Coronary artery (tissue), 2 donors: ENCODE measurements around the gene PWWP2B.
A peak's percentile ranks its signal among the peaks of the same experiment; 100 is the strongest.

ENCODE experiments used
- DNase-seq: peaks from one replicate; pipeline ENCODE4 v3.0.0-alpha.2; 2017; ENCODE audit warnings: low spot score
- H3K27ac ChIP-seq, 2 donors: fragments of 200-600 bp; sonication (generic); one replicate each; pipeline ENCODE4 v1.5.1; 2016 to 2019
- H3K4me3 ChIP-seq: fragments of 200-600 bp; sonication (generic); 2 replicates; pipeline ENCODE4 v1.5.1; 2016; ENCODE audit warnings: mild to moderate bottlenecking, moderate library complexity
- CTCF ChIP-seq: fragments of 200-600 bp; sonication (generic); IDR thresholded peaks from one replicate; pipeline ENCODE4 v1.5.1; 2019; ENCODE audit warnings: antibody characterized with exemption

Gene PWWP2B

GRCh38 chr10:132417957-132418441 is 21.0 kb downstream of the PWWP2B start:
- no peak for TF ChIP-seq CTCF
- no peak for DNase-seq
- Histone ChIP-seq H3K27ac (peak overlapping the region; percentile 36 to 88), H3K4me3 (no peak overlapping the region)

DNA sequence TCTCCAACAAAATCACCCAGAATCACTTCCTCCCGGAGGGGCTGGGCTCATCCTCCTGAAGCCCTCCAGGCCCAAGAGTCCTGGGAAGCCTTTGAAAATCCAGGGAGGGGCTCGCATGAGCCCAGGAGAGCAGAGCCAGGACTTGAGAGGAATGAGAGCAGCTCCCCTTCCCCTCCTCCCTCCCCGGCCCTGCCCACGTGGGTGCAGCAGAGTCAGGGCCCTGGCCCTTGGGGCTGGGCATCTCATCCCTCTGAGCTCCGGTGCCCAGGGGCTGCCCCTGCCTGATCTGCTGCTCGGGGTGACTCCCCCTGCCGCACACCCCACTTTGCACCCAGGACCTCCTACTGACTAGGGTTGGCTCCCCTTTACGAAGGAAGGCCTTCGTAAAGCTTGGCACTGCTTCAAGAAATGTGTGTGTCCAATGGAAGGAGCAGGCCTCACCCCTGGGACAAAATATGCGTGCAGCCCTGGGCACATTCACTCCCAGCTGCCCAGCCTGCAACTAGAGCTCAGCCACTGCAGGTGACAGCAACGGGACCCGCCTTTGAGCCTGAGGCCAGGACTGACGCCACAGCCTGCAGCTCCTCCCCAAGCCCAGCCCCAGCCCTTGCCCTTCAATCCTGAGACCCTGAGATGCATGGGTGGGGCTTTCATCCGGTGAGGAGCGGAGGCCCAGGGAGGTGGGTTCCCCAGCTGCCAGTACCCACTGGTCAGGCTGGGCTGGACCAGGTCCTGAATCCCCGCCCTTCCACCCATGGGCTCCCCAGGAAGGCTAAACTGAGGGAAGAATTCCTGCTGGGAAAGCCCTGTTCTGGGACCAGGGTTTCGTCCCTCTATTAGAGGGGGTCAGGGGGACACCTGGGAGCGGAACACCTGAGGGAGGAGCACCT is 21.8 kb downstream of the PWWP2B start:
- no peak for TF ChIP-seq CTCF
- H3K4me3 ChIP-seq: no peak overlapping the region
- H3K27ac ChIP-seq: peak overlapping the region; percentile 7 to 88
- no peak for DNase-seq

- DNase-seq: no peak
- H3K27ac ChIP-seq: peak overlapping the region; percentile 77 to 88
- TF ChIP-seq CTCF: no peak
- no peak overlapping the region for H3K4me3 ChIP-seq
Observed at GRCh38 chr10:132419538-132420468, 22.8 kb downstream of the PWWP2B start.

GRCh38 chr10:132420469-132420980 is 23.5 kb downstream of the PWWP2B start:
- no peak for TF ChIP-seq CTCF
- H3K27ac ChIP-seq: peak overlapping the region; percentile 77 to 88
- no peak for DNase-seq
- no peak overlapping the region for H3K4me3 ChIP-seq

DNA sequence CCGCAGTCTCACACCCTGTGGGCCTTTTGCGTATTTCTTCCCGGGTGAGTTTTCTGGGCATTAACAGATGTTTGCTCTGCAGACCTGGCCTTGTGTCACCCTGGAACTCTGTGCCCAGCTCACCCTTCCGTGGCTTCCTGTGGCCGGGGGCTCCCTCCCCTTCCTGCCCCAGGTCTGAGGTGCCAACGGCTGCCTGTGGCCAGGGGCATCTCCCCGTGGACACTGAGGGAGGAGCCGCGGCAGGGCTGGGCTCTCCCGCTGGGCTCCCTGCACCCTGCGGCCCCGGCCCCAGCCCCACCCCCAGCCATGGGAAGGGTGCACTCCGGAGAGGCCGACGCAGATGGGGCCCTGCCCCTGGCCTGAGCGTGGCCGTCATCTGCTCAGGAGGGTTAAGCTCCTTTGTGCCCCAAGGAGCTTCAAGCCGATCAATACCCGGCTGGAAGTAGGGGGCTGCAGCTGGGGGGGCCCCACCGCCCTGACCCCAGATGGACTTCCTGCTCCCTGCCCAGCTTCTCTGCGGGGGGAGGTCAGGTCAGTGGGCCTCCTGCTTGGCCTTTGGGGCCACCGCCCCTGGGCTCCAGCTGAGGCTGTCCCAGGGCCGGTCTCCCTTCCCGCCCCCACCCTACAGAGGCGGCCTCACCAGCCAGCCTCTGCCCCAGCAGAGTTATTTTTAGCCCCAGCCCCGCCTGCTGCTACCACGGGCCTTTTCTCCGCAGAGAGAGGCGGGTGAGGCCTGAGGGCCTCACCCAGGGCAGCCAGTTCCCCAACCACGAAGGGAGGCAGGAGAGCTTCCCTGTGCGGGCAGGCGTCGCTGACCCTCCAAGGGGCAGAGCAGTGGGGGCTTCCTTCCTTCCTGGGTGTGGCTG is 24.2 kb downstream of the PWWP2B start:
- peak; percentile 87 for DNase-seq
- Histone ChIP-seq H3K4me3 (peak overlapping the region; percentile 54), H3K27ac (peak overlapping the region; percentile 77 to 88)
- no peak for TF ChIP-seq CTCF
